HepG2 (cell line): Measurements from ENCODE around the gene C1GALT1C1. TPM values are rescaled to one million over a fixed set of nuclear protein-coding genes. Genes with fewer than 3 reads are reported as not detected.

Experiments
- ATAD3A ChIP-seq: sonication (generic); formaldehyde crosslinking; IDR thresholded peaks from 2 replicates; pipeline ENCODE4 v1.4.0; 2020; ENCODE audit warnings: missing genetic modification reagents
- ETV6 ChIP-seq: sonication (generic); formaldehyde crosslinking; conservative IDR thresholded peaks from 2 replicates; pipeline ENCODE4 v1.4.0; 2020; ENCODE audit warnings: missing genetic modification reagents
- FOSL2 ChIP-seq: sonication (generic); formaldehyde crosslinking; IDR thresholded peaks from 2 replicates; pipeline ENCODE4 v1.4.0; 2020; ENCODE audit warnings: missing genetic modification reagents
- HDAC2 ChIP-seq: sonication (generic); formaldehyde crosslinking; IDR thresholded peaks from 2 replicates; pipeline ENCODE4 v1.4.0; 2020; ENCODE audit warnings: missing genetic modification reagents
- HNF4A ChIP-seq: sonication (generic); formaldehyde crosslinking; IDR thresholded peaks from 2 replicates; pipeline ENCODE4 v1.4.0; 2020; ENCODE audit warnings: missing genetic modification reagents
- KLF11 ChIP-seq: IDR thresholded peaks from 2 replicates; pipeline ENCODE4 v1.6.1; 2016; ENCODE audit warnings: missing compliant biosample characterization
- MTA1 ChIP-seq: sonication (generic); formaldehyde crosslinking; IDR thresholded peaks from 2 replicates; pipeline ENCODE4 v1.4.0; 2020; ENCODE audit warnings: missing genetic modification reagents, mild to moderate bottlenecking, borderline replicate concordance
- NR3C1 ChIP-seq: sonication (generic); formaldehyde crosslinking; IDR thresholded peaks from 2 replicates; pipeline ENCODE4 v1.4.0; 2020; ENCODE audit warnings: missing genetic modification reagents
- PHF20 ChIP-seq: sonication (generic); formaldehyde crosslinking; IDR thresholded peaks from 2 replicates; pipeline ENCODE4 v1.5.0; 2020; ENCODE audit warnings: mild to moderate bottlenecking, missing genetic modification reagents
- PITX1 ChIP-seq: sonication (generic); formaldehyde crosslinking; IDR thresholded peaks from 2 replicates; pipeline ENCODE4 v1.5.1; 2020; ENCODE audit warnings: mild to moderate bottlenecking, missing genetic modification reagents
- SALL1 ChIP-seq: sonication (generic); formaldehyde crosslinking; IDR thresholded peaks from 2 replicates; pipeline ENCODE4 v1.8.0; 2022; ENCODE audit warnings: mild to moderate bottlenecking, missing genetic modification reagents
- SMARCE1 ChIP-seq: fragments of 450-650 bp; IDR thresholded peaks from 2 replicates; pipeline ENCODE4 v1.6.1; 2017; ENCODE audit warnings: borderline replicate concordance
- SRSF9 ChIP-seq: fragments of 200-400 bp; formaldehyde crosslinking; IDR thresholded peaks from 2 replicates; pipeline ENCODE4 v1.6.1; 2018; ENCODE audit warnings: borderline replicate concordance, mild to moderate bottlenecking, low read depth, low read length; ENCODE audit not compliant: insufficient read depth, poor library complexity, severe bottlenecking
- TCF7 ChIP-seq: sonication (generic); IDR thresholded peaks from 2 replicates; pipeline ENCODE4 v1.6.1; 2016; ENCODE audit warnings: antibody characterized with exemption, low read depth
- YEATS4 ChIP-seq: sonication (generic); formaldehyde crosslinking; IDR thresholded peaks from 2 replicates; pipeline ENCODE4 v1.4.0; 2020; ENCODE audit warnings: missing genetic modification reagents, borderline replicate concordance
- ZNF326 ChIP-seq: sonication (generic); formaldehyde crosslinking; IDR thresholded peaks from 2 replicates; pipeline ENCODE4 v1.4.0; 2020; ENCODE audit warnings: missing genetic modification reagents, borderline replicate concordance
- ZNF563 ChIP-seq: sonication (generic); formaldehyde crosslinking; IDR thresholded peaks from 2 replicates; pipeline ENCODE4 v1.8.0; 2022; ENCODE audit warnings: mild to moderate bottlenecking, moderate library complexity, missing genetic modification reagents
- ZNF572 ChIP-seq: sonication (generic); formaldehyde crosslinking; IDR thresholded peaks from 2 replicates; pipeline ENCODE4 v1.5.1; 2020; ENCODE audit warnings: mild to moderate bottlenecking, missing genetic modification reagents
- ZNF672 ChIP-seq: sonication (generic); formaldehyde crosslinking; IDR thresholded peaks from 2 replicates; pipeline ENCODE4 v1.8.1; 2022; ENCODE audit warnings: missing genetic modification reagents
- polyA plus RNA-seq, 8 experiments: library from polyadenylated mRNA; depleted of rRNA in 3 of 8; stranded (reverse) in 7 of 8; unstranded in 1 of 8; fragments of >200 nt; fragmentation: Illumina TruSeq in 4 of 8; extraction: Trizol in 4 of 8; gene quantifications; 2 replicates each; pipeline versions ENCODE4 v1.2.1 to v1.2.3, GENCODE V29; 2011 to 2016; ENCODE audit warnings: low read depth in 4 of 8, missing spikeins in 1 of 8, mixed read lengths in 1 of 8; ENCODE audit not compliant: insufficient read depth in 1 of 8
- total RNA-seq, 5 experiments: library from RNA; depleted of rRNA; stranded (reverse); fragments of >200 nt; fragmentation: Illumina TruSeq; extraction: Trizol; gene quantifications; 2 replicates each; pipeline ENCODE4 v1.2.3, GENCODE V29; 2016; ENCODE audit warnings: low read depth in 1 of 5
- TF ChIP-seq, protein P1 (sequence below): sonication (generic); formaldehyde crosslinking; IDR thresholded peaks from 2 replicates; pipeline ENCODE4 v1.8.0; 2022; ENCODE audit warnings: low read depth, missing genetic modification reagents
- TF ChIP-seq, protein P2 (sequence below): sonication (generic); formaldehyde crosslinking; IDR thresholded peaks from 2 replicates; pipeline ENCODE4 v1.4.0; 2020; ENCODE audit warnings: low read depth, mild to moderate bottlenecking, missing genetic modification reagents
- TF ChIP-seq, protein P3 (sequence below): sonication (generic); formaldehyde crosslinking; IDR thresholded peaks from 2 replicates; pipeline ENCODE4 v1.8.1; 2023; ENCODE audit warnings: missing genetic modification reagents, mild to moderate bottlenecking, borderline replicate concordance
- TF ChIP-seq, protein P4 (sequence below): sonication (generic); formaldehyde crosslinking; IDR thresholded peaks from 2 replicates; pipeline ENCODE4 v1.8.1; 2022; ENCODE audit warnings: mild to moderate bottlenecking, missing genetic modification reagents
- TF ChIP-seq, protein P5 (sequence below): sonication (generic); formaldehyde crosslinking; IDR thresholded peaks from 2 replicates; pipeline ENCODE4 v1.4.0; 2020; ENCODE audit warnings: mild to moderate bottlenecking, missing genetic modification reagents
- TF ChIP-seq, protein P6 (sequence below): sonication (generic); formaldehyde crosslinking; IDR thresholded peaks from 2 replicates; pipeline ENCODE4 v1.5.1; 2020; ENCODE audit warnings: missing genetic modification reagents, mild to moderate bottlenecking, borderline replicate concordance

Gene C1GALT1C1
- total and polyA plus RNA-seq, 2 of the 13 experiments (the other 11 are each of a cell fraction or from before 2014, with no cell fraction given) = 26.3 to 31.9 TPM

DNA sequence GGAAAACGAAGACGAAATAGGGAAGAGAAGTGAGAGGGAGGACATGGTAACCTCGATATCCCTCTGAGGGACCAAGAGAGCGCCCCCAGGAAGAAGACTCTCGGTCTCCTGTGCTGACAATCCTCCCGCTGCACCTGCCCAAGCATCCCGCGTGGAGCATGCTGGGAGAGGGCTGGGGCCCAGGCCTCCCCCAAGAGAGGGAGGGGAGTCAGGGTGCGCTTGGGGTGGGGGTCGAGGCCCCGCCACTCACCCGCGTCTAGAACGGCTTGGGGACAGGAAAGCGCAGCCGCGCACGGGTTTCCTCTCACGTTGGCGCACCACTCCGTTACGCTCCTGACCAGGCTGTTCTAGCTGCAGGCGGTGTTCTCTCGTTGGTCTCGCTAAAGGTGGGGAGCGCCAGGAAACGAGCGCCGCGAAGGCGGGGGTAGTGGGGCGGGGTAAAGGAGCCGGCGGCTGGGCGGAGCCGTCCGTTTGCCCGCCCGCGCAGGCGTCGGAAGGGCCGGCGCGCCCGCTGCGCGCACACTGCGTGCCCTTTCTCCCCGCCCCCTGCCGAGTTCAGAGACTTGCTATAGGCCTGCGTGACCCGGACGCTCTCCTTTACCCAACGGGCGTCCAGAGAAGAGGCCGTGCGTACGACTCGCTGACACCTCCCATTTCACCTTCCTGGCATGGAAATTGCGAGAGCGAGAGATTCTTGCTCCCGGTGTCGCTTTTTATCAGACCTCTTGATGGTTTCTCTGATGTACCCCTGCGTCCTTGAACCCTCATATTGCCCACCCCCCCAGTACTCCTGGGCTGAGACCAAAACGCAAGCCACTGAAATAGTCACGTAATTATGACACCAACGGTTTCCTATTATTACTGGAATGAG lies at the start of gene C1GALT1C1 (continued):
- TF ChIP-seq, protein P1, sequence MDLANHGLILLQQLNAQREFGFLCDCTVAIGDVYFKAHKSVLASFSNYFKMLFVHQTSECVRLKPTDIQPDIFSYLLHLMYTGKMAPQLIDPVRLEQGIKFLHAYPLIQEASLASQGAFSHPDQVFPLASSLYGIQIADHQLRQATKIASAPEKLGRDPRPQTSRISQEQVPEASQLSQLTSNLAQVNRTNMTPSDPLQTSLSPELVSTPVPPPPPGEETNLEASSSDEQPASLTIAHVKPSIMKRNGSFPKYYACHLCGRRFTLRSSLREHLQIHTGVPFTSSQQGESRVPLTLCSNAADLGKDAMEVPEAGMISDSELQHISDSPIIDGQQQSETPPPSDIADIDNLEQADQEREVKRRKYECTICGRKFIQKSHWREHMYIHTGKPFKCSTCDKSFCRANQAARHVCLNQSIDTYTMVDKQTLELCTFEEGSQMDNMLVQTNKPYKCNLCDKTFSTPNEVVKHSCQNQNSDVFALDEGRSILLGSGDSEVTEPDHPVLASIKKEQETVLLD (CRISPR knock-in tag) = peak; percentile 35; the same call in 1 of the 2 replicates
- peak; percentile 66; the same call in 1 of the 2 replicates for TF ChIP-seq MTA1 (CRISPR knock-in tag)
- no peak for TF ChIP-seq ATAD3A (CRISPR knock-in tag)
- TF ChIP-seq, protein P2, sequence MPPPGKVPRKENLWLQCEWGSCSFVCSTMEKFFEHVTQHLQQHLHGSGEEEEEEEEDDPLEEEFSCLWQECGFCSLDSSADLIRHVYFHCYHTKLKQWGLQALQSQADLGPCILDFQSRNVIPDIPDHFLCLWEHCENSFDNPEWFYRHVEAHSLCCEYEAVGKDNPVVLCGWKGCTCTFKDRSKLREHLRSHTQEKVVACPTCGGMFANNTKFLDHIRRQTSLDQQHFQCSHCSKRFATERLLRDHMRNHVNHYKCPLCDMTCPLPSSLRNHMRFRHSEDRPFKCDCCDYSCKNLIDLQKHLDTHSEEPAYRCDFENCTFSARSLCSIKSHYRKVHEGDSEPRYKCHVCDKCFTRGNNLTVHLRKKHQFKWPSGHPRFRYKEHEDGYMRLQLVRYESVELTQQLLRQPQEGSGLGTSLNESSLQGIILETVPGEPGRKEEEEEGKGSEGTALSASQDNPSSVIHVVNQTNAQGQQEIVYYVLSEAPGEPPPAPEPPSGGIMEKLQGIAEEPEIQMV = no peak
- TF ChIP-seq PHF20 (CRISPR knock-in tag) = peak; percentile 74; the same call in 1 of the 2 replicates
- TF ChIP-seq HDAC2 (CRISPR knock-in tag) = peak; percentile 28; the same call in 1 of the 2 replicates
- TF ChIP-seq, protein P3, sequence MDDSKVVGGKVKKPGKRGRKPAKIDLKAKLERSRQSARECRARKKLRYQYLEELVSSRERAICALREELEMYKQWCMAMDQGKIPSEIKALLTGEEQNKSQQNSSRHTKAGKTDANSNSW (CRISPR knock-in tag) = no peak
- TF ChIP-seq ZNF572 (CRISPR knock-in tag) = no peak
- peak; percentile 52 for TF ChIP-seq YEATS4
- 0 out of 2 replicates have a peak, but pooled peaks have one; percentile 5 for TF ChIP-seq HNF4A (CRISPR knock-in tag)
- no peak for TF ChIP-seq ZNF326 (CRISPR knock-in tag)
- TF ChIP-seq, protein P4, sequence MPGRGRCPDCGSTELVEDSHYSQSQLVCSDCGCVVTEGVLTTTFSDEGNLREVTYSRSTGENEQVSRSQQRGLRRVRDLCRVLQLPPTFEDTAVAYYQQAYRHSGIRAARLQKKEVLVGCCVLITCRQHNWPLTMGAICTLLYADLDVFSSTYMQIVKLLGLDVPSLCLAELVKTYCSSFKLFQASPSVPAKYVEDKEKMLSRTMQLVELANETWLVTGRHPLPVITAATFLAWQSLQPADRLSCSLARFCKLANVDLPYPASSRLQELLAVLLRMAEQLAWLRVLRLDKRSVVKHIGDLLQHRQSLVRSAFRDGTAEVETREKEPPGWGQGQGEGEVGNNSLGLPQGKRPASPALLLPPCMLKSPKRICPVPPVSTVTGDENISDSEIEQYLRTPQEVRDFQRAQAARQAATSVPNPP = no peak
- TF ChIP-seq, protein P5, sequence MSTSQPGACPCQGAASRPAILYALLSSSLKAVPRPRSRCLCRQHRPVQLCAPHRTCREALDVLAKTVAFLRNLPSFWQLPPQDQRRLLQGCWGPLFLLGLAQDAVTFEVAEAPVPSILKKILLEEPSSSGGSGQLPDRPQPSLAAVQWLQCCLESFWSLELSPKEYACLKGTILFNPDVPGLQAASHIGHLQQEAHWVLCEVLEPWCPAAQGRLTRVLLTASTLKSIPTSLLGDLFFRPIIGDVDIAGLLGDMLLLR (CRISPR knock-in tag) = no peak; the same call in 1 of the 2 replicates
- no peak for TF ChIP-seq NR3C1 (CRISPR knock-in tag)
- TF ChIP-seq ZNF563 (CRISPR knock-in tag) = no peak
- TF ChIP-seq, protein P6, sequence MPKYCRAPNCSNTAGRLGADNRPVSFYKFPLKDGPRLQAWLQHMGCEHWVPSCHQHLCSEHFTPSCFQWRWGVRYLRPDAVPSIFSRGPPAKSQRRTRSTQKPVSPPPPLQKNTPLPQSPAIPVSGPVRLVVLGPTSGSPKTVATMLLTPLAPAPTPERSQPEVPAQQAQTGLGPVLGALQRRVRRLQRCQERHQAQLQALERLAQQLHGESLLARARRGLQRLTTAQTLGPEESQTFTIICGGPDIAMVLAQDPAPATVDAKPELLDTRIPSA (CRISPR knock-in tag) = no peak
- TF ChIP-seq FOSL2 = no peak
- TF ChIP-seq TCF7 = no peak
- TF ChIP-seq ZNF672 = no peak
- no peak for TF ChIP-seq KLF11 (CRISPR knock-in tag)
- TF ChIP-seq SRSF9 = no peak
- TF ChIP-seq ETV6 = no peak
- 0 out of 2 replicates have a peak, but pooled peaks have one; percentile 37 for TF ChIP-seq PITX1 (CRISPR knock-in tag)
- TF ChIP-seq SALL1 (CRISPR knock-in tag) = peak; percentile 63; the same call in 1 of the 2 replicates
- no peak for TF ChIP-seq SMARCE1
